Measurements from ENCODE around the gene KRT33A. TPM values are rescaled to one million over a fixed set of nuclear protein-coding genes. Genes with fewer than 3 reads are reported as not detected.

The KRT33A gene
- total RNA-seq, 2 experiments from 2014 or later, result not detected

- Mint-ChIP-seq H3K4me3 (no peak overlapping the region), H3K36me3 (ENCODE audit: low read depth) (peaks cover 1% of the 10 kb centered on the region), H3K27me3 (peaks cover 9% of the 10 kb centered on the region), H3K27ac (no peak overlapping the region), H3K4me1 (ENCODE audit: low read depth) (peaks cover 4% of the 10 kb centered on the region), H3K9me3 (peaks cover 2% of the 10 kb centered on the region)
- Histone ChIP-seq H3K4me1 (ENCODE audit: insufficient read depth, low read length) (no peaks in the 10 kb centered on the region), H3K27me3 (ENCODE audit: control insufficient read depth in 1 of 2, insufficient read depth in 2 of 2, low read length in 2 of 2) (no peaks in the 10 kb centered on the region), H3K9me3 (ENCODE audit: control insufficient read depth in 1 of 2, insufficient read depth in 1 of 2, low read length in 2 of 2) (no peaks in the 10 kb centered on the region), H3K27ac (ENCODE audit: low read depth in 1 of 2, low read length in 2 of 2) (no peak overlapping the region), H3K36me3 (ENCODE audit: insufficient read depth, low read length) (no peaks in the 10 kb centered on the region), H3K4me3 (ENCODE audit: low read length) (no peak overlapping the region)
- ChIA-PET CTCF (no interaction called here), POLR2A (no interaction called here)
- no peak for ATAC-seq (ENCODE audit: poor library complexity)
- intact Hi-C loops (cut with DNase I, micrococcal nuclease), result no loop called here
- TF ChIP-seq CTCF (IDR thresholded peaks at IDR 0.05), result no peak
- no peak for DNase-seq
Measured at GRCh38 chr17:41393294-41393693, 42.7 kb upstream of the KRT33A start.

- Histone ChIP-seq H3K27ac (ENCODE audit: low read depth in 1 of 2, low read length in 2 of 2) (no peak overlapping the region), H3K36me3 (ENCODE audit: insufficient read depth, low read length) (no peaks in the 10 kb centered on the region), H3K27me3 (ENCODE audit: control insufficient read depth in 1 of 2, insufficient read depth in 2 of 2, low read length in 2 of 2) (no peaks in the 10 kb centered on the region), H3K9me3 (ENCODE audit: control insufficient read depth in 1 of 2, insufficient read depth in 1 of 2, low read length in 2 of 2) (no peaks in the 10 kb centered on the region), H3K4me3 (ENCODE audit: low read length) (no peak overlapping the region), H3K4me1 (ENCODE audit: insufficient read depth, low read length) (no peaks in the 10 kb centered on the region)
- ChIA-PET CTCF (no interaction called here), POLR2A (no interaction called here)
- Mint-ChIP-seq H3K27me3 (peaks cover 9% of the 10 kb centered on the region), H3K4me1 (ENCODE audit: low read depth) (peaks cover 4% of the 10 kb centered on the region), H3K9me3 (peaks cover 5% of the 10 kb centered on the region), H3K36me3 (ENCODE audit: low read depth) (peaks cover 3% of the 10 kb centered on the region), H3K27ac (no peak overlapping the region), H3K4me3 (no peak overlapping the region)
- TF ChIP-seq CTCF (IDR thresholded peaks at IDR 0.05), result no peak
- DNase-seq (no peak), ATAC-seq (ENCODE audit: poor library complexity) (no peak)
- intact Hi-C loops (cut with DNase I, micrococcal nuclease), result no loop called here
Measured at GRCh38 chr17:41392278-41392677, 41.6 kb upstream of the KRT33A start.

GRCh38 chr17:41391535-41391934, 40.9 kb upstream of the KRT33A start:
- Mint-ChIP-seq H3K4me3 (no peak overlapping the region), H3K27ac (no peak overlapping the region), H3K9me3 (peaks cover 7% of the 10 kb centered on the region), H3K4me1 (ENCODE audit: low read depth) (peaks cover 4% of the 10 kb centered on the region), H3K27me3 (peaks cover 9% of the 10 kb centered on the region), H3K36me3 (ENCODE audit: low read depth) (peaks cover 3% of the 10 kb centered on the region)
- H3K27ac ChIP-seq (ENCODE audit: low read depth in 1 of 2, low read length in 2 of 2), result no peak overlapping the region
- ATAC-seq (ENCODE audit: poor library complexity) (no peak), DNase-seq (no peak)
- H3K27me3 ChIP-seq (ENCODE audit: control insufficient read depth in 1 of 2, insufficient read depth in 2 of 2, low read length in 2 of 2), result no peaks in the 10 kb centered on the region
- H3K4me3 ChIP-seq (ENCODE audit: low read length), result no peak overlapping the region
- ChIA-PET POLR2A (no interaction called here), CTCF (no interaction called here)
- peaks cover 4% of the 10 kb centered on the region in 2 experiments for H3K9me3 ChIP-seq (ENCODE audit: control insufficient read depth in 1 of 2, insufficient read depth in 1 of 2, low read length in 2 of 2)
- intact Hi-C loops (cut with DNase I, micrococcal nuclease), result no loop called here
- no peak for TF ChIP-seq CTCF (IDR thresholded peaks at IDR 0.05)
- H3K36me3 ChIP-seq (ENCODE audit: insufficient read depth, low read length), result no peaks in the 10 kb centered on the region
- H3K4me1 ChIP-seq (ENCODE audit: insufficient read depth, low read length), result no peaks in the 10 kb centered on the region

Measured in CD4-positive, alpha-beta T cell (primary cell).